Cardiac muscle cell (in vitro differentiated cells and primary cell): ENCODE data around the gene MPHOSPH10. TPM values are rescaled to one million over a fixed set of nuclear protein-coding genes. Genes with fewer than 3 reads are reported as not detected.
"Not testable (repeated sequence)": the region's sequence is repeated elsewhere in the genome, so short reads cannot be mapped to it uniquely, and the experiment has no call there.

Source experiments
- DNase-seq, 2 donors: peaks; one replicate each; pipeline versions ENCODE4 v3.0.0 to v3.0.0-alpha.2; 2010 to 2017; ENCODE audit warnings: low read depth in 1 of 2, low spot score in 1 of 2
- H3K27ac ChIP-seq: fragments of 200-600 bp; sonication (generic); 2 replicates; pipeline ENCODE4 v1.5.1; 2016
- H3K27me3 ChIP-seq: fragments of 200-600 bp; sonication (generic); 2 replicates; pipeline ENCODE4 v1.6.0; 2016; ENCODE audit warnings: control low read depth
- H3K36me3 ChIP-seq: fragments of 200-600 bp; sonication (generic); 2 replicates; pipeline ENCODE4 v1.5.1; 2016; ENCODE audit warnings: control low read depth
- H3K4me1 ChIP-seq: fragments of 200-600 bp; sonication (generic); 2 replicates; pipeline ENCODE4 v1.8.1; 2017; ENCODE audit warnings: low read depth, mild to moderate bottlenecking, mixed run types
- H3K4me3 ChIP-seq: fragments of 200-600 bp; sonication (generic); 2 replicates; pipeline ENCODE4 v1.5.1; 2016; ENCODE audit warnings: mild to moderate bottlenecking
- H3K9me3 ChIP-seq: fragments of 200-600 bp; sonication (generic); 2 replicates; pipeline ENCODE4 v1.5.1; 2017; ENCODE audit warnings: low read depth, mild to moderate bottlenecking, control low read depth
- polyA plus RNA-seq: library from polyadenylated mRNA; unstranded; fragments of >200 nt; fragmentation: Nextera tagmentation; extraction: Ambion mirVana; gene quantifications from 2 replicates; pipeline ENCODE4 v1.2.1, GENCODE V29; 2016
- total RNA-seq: library from RNA; depleted of rRNA; stranded (reverse); fragments of >200 nt; gene quantifications from 2 replicates; pipeline ENCODE4 v1.2.3, GENCODE V29; 2016
- TF ChIP-seq, protein P1 (sequence below): IDR thresholded peaks from 2 replicates; pipeline ENCODE4 v1.5.1; 2012; ENCODE audit warnings: low read depth, mild to moderate bottlenecking, low read length

MPHOSPH10 gene
- total and polyA plus RNA-seq, 2 experiments from 2014 or later, result 32.7 to 33.1 TPM

- Histone ChIP-seq H3K36me3 (no peaks in the 10 kb centered on the region), H3K27ac (no peak overlapping the region), H3K27me3 (no peaks in the 10 kb centered on the region), H3K4me1 (no peaks in the 10 kb centered on the region), H3K9me3 (no peaks in the 10 kb centered on the region), H3K4me3 (no peak overlapping the region)
- peak in 1 of 2 donors; percentile 69 for DNase-seq
- TF ChIP-seq, protein P1, sequence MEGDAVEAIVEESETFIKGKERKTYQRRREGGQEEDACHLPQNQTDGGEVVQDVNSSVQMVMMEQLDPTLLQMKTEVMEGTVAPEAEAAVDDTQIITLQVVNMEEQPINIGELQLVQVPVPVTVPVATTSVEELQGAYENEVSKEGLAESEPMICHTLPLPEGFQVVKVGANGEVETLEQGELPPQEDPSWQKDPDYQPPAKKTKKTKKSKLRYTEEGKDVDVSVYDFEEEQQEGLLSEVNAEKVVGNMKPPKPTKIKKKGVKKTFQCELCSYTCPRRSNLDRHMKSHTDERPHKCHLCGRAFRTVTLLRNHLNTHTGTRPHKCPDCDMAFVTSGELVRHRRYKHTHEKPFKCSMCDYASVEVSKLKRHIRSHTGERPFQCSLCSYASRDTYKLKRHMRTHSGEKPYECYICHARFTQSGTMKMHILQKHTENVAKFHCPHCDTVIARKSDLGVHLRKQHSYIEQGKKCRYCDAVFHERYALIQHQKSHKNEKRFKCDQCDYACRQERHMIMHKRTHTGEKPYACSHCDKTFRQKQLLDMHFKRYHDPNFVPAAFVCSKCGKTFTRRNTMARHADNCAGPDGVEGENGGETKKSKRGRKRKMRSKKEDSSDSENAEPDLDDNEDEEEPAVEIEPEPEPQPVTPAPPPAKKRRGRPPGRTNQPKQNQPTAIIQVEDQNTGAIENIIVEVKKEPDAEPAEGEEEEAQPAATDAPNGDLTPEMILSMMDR, result no peak
Observed at GRCh38 chr2:71156573-71156972, 26.1 kb downstream of the MPHOSPH10 start.

GRCh38 chr2:71157124-71157793 is 26.8 kb downstream of the MPHOSPH10 start:
- no peaks in the 10 kb centered on the region for H3K36me3 ChIP-seq
- TF ChIP-seq, protein P1, result peak; percentile 68
- H3K4me3 ChIP-seq, result no peak overlapping the region
- DNase-seq, result peak; percentile 50 to 87
- no peaks in the 10 kb centered on the region for H3K9me3 ChIP-seq
- H3K27me3 ChIP-seq, result no peaks in the 10 kb centered on the region
- no peaks in the 10 kb centered on the region for H3K4me1 ChIP-seq
- no peak overlapping the region for H3K27ac ChIP-seq

DNA sequence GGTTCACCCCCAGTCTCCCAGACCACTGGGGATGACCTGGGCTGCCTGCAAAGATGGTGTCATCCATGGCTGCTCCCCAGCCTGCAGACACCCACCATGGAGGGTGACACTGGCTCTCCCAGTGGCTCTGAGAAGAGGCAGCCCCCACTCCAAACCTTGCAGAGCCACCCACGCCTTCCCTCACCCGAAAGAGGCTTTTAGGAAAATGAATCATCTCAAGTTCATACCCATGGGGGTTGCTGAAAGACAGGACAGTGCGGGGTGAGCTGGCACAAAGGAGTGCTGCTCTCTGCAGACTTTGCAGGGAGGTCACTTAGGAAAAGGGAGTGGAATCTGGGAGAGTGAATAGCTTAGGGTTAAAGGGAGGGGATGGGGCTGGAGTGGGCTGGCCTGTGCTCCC is 36.4 kb downstream of the MPHOSPH10 start:
- Histone ChIP-seq H3K9me3 (no peaks in the 10 kb centered on the region), H3K4me1 (no peaks in the 10 kb centered on the region), H3K27me3 (no peaks in the 10 kb centered on the region), H3K4me3 (no peak overlapping the region), H3K36me3 (no peaks in the 10 kb centered on the region), H3K27ac (no peak overlapping the region)
- no peak for DNase-seq
- TF ChIP-seq, protein P1, result no peak

- Histone ChIP-seq H3K27me3 (no peaks in the 10 kb centered on the region), H3K4me1 (peaks cover 5% of the 10 kb centered on the region), H3K4me3 (no peak overlapping the region), H3K9me3 (no peaks in the 10 kb centered on the region), H3K27ac (no peak overlapping the region), H3K36me3 (no peaks in the 10 kb centered on the region)
- DNase-seq, result no peak
- TF ChIP-seq, protein P1, result no peak
Observed at GRCh38 chr2:71173096-71173495, 42.7 kb downstream of the MPHOSPH10 start.

- H3K27me3 ChIP-seq, result no peaks in the 10 kb centered on the region
- H3K9me3 ChIP-seq, result no peaks in the 10 kb centered on the region
- no peak overlapping the region for H3K4me3 ChIP-seq
- H3K36me3 ChIP-seq, result no peaks in the 10 kb centered on the region
- peaks cover 5% of the 10 kb centered on the region for H3K4me1 ChIP-seq
- TF ChIP-seq, protein P1, result no peak
- DNase-seq, result no peak
- H3K27ac ChIP-seq, result no peak overlapping the region
Observed at GRCh38 chr2:71174207-71174606, 43.8 kb downstream of the MPHOSPH10 start.

GRCh38 chr2:71178836-71179235 is 48.4 kb downstream of the MPHOSPH10 start:
- not testable (repeated sequence) for H3K27ac ChIP-seq, H3K36me3 ChIP-seq, H3K9me3 ChIP-seq, DNase-seq, H3K27me3 ChIP-seq, H3K4me3 ChIP-seq, H3K4me1 ChIP-seq
